Activated CD4-positive, alpha-beta T cell treated with anti-CD3 and anti-CD28 coated beads for 1 hour (primary cell): ENCODE results near the gene SNAPC2.
A peak's percentile ranks its signal among the peaks of the same experiment; 100 is the strongest.
"Not testable (repeated sequence)": the region's sequence is repeated elsewhere in the genome, so short reads cannot be mapped to it uniquely, and the experiment has no call there.

Experiments
- DNase-seq: peaks from one replicate; pipeline ENCODE4 v3.0.0-alpha.2; 2020

SNAPC2 gene

GRCh38 chr19:7941895-7942596 lies 21.9 kb downstream of the SNAPC2 start:
- DNase-seq, result no peak

- DNase-seq, result no peak
Observed at GRCh38 chr19:7942981-7943443, 22.9 kb downstream of the SNAPC2 start.

DNA sequence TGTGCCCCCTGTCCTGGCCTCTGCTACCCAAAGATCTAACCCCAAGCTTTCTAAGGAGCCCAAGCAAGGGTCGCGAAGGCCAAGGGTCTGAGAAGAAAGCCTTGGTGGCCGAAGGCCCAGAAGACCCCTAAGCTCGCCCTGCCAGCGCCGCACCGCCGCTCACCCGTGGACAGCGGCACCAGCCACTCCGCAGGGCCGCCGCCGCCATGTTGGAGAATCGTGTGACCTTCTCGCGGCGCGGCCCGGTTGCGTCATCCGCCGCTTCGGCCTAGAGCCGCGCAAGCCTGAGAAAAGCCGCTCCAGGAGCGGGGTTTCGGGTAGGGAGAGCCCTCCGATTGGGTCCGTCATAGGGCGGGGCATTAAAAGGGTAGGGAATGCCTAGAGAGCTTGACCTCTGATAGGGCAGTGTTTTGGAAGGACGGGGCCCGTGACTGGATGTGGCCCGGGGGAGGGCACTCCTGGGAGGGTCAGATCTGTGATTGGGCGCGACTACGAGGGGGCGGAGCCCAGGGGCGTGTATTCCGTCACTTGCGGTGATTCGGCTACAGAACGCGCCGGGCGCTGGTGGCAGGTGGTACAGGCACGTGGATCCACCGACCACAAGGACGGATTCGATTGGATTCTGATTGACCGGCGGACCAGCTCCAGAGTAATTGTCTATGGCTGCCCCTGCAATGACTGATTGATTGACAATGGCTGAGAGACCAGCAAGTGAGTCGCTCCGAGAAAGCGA lies 23.5 kb downstream of the SNAPC2 start, which contains the start of gene TIMM44:
TIMM44 (minus strand) TSS at position 223 of the 733 bp plus-strand sequence; CDS start at position 208, 15 bp downstream.
- DNase-seq, result peak; percentile 97

DNA sequence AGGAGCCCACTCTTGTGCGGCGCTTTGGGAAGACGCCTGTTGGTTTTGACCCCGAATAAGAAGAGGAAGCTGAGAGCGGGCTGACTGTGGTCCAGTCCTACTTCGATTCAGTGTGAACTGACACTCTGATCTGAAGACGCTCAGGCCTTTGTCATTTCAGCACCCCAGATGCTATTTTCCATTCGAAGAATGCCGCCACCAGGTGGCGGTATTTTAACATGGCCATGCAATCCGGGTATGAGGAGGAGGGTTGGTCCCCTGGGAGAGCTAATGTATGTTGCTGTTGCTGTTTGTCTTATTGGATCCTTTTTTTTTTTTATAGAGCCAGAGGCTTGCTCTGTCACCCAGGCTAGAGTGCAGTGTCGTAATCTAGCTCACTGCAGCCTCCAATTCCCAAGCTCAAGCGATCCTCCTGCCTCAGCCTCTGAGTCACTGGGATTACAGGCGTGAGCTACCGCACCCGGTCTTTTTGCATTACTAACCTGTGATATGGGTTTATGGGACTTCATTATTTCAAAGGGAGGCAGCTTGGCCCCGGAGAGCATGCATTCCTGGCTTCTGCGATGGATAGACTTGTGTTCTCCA lies 24.1 kb downstream of the SNAPC2 start:
- DNase-seq, result peak; percentile 74

DNA sequence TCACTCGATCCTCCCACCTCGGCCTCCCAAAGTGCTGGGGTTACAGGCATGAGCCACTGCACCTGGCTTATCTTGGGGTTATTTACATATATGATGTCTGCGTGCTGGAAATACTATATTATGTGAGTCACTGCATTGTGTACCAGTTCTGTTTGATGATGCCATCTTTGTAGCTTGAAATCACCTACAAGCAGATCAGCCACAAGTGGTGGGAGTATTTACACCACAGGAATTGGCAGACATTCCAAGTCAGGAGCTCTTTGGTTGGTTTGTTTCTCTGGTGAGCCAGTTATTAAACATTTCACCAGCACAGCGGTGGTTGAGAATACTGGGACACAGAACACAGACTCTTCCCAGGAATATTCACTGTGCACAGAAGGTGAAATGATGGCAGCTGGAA lies 27.8 kb downstream of the SNAPC2 start:
- no peak for DNase-seq

- no peak for DNase-seq
Observed at GRCh38 chr19:7953060-7953459, 32.9 kb downstream of the SNAPC2 start.

GRCh38 chr19:7953576-7953975 lies 33.4 kb downstream of the SNAPC2 start:
- DNase-seq, result no peak

DNA sequence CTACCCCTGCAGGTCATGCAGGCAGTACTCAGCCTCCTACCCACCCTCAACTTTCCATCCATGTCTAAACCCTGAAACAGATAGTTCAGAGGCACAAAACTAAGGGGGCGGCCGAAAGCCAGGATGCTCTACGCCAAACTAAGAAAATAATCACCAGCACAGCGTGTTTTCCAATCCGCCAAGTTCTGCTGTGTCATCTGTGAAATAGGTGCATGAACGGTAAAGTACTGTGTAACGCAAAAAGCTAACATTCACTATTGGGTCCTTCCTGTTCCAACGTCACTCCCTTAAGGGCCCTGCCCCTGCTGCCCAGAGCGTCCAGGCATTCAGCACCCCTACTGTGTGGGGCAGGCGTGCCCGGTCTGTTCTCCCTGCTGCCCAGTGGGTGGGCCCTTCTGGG lies 35.6 kb downstream of the SNAPC2 start:
- DNase-seq, result no peak

- no peak for DNase-seq
Observed at GRCh38 chr19:7959211-7959610, 39.1 kb downstream of the SNAPC2 start.

GRCh38 chr19:7961082-7961481 lies 40.9 kb downstream of the SNAPC2 start:
- not testable (repeated sequence) for DNase-seq

DNA sequence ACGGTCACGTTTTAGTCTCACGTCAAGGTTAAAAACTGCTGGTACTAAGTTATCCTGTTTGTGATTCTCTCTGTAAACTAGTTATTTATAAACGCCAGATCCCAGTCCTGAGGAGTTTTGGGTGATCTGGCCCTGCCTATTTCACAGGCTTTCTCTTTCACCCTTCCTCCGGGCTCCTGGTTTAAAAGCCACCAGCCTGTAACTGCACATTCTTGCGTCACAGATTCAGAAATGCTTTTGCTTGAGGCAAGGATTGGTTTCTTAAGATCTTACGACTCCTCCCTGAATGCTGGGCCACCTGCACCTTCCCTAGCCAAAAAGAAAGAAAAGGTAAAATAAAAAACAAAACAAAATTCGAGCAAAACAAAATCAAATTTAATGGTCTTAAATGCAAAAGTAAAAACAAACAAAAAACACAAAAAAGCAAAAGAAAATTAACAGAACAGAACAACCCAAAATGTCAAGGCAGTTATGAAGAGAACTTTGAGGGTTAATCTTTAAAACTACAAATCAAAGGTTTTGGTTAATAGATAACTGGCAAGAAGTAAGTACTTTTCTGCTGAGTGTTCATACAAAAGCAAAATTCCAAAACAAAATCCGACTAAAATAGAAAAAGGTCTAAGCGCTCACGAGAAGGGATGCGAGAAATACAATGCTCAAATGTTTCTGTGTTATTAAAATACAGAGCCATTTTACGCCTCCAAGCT lies 41.9 kb downstream of the SNAPC2 start:
- DNase-seq, result no peak

DNA sequence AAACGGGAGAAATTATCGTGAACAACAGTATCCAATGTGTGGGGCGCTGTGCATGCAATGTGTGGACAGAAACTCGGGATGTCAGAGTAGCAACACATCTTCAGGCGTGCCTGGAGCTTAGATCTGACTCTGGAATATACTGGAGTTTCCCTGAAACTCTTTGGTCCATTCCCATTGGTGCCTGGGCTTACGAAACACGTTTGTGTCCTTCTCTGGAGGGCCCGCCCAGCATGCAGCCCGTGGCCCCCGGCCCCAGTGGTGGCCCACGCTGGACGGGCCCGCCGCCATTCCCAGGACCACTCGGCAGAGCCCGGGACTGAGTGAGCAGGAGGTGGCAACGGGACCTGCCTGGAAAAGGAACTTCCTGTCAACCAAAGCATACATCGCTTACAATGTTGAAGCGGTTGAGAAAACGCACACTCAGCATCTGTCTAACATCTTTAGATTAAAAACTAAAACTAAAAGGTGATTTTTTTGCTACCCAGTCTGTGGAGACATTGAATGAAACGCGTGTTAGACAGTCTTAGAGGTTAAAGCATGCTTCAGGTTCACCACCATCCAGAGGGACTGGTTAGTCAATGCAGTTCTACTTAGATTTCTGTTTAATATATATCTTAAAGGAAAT lies 42.6 kb downstream of the SNAPC2 start:
- DNase-seq, result no peak

GRCh38 chr19:7963566-7963965 lies 43.4 kb downstream of the SNAPC2 start:
- DNase-seq, result no peak

GRCh38 chr19:7965259-7965841 lies 45.2 kb downstream of the SNAPC2 start:
- DNase-seq, result no peak

DNA sequence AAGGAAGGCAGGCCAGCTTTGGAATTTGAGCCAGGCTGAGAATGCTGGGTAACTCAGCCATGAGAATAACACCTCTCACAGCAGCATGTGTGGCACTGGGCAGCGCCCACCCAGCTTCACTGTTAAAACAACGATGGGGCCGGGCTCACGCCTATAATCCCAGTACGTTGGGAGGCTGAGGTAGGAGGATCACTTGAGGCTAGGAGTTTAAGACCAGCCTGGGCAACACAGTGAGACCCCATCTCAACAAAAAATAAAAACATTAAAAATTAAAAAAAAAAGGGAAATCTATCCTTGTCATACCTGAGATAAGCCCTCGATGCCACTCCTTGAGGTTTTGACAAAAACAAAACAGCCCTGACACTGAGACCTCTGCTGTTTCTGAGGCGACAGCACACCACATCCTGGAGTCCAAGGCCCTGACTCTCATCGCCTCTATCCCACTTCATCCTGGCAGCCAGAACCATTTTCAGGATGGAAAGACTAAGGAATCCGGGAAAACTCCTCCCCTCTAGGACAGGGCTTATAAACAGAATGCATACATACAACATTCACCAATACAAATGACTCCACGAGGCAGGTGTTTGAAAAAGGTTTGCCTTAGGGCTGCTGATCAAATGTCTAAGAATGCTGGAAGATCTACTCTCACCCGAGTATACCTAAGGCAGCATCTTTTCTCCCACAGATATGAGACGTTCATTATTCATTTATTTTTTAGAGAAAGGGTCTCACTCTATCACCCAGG lies 46.0 kb downstream of the SNAPC2 start:
- DNase-seq, result no peak

DNA sequence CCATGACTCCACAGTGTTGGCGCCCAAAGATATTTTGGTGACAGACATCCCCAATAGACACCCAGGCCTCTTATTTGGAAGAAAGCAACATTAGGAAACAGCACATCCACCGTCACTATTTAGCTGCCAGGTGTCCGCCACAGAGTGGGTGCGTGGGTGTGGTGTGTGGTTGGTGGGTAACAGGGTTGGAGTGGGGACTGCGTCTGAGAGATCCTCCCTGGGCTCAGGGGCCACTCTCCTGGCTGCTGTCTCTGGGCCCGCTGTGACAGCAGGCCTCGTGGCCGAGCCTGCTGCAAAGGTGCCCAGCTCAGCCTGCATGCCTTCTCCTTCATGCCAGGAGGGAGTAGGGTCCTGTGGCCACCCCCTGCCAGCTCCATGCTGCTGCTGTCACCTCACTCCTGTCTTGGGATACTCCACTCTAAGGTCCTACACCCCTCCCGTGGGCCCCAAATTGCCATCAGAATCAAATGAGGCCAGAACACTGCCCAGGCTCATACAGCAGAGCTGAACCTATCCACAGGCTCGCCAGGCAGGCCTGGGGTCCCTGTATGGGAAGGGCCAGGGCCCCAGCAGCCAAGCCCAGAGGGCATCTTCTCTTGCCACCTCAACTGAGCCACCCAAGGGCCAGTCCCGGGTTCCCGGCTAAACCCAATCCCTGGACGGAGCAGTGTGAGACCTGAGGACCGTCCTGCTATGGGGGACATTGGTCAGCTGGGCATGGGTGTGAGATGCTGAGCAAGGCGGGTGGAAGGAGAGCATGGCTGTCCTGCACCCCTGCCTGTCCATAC lies 48.1 kb downstream of the SNAPC2 start:
- no peak for DNase-seq

GRCh38 chr19:7968796-7969554 lies 48.8 kb downstream of the SNAPC2 start:
- DNase-seq, result no peak

DNA sequence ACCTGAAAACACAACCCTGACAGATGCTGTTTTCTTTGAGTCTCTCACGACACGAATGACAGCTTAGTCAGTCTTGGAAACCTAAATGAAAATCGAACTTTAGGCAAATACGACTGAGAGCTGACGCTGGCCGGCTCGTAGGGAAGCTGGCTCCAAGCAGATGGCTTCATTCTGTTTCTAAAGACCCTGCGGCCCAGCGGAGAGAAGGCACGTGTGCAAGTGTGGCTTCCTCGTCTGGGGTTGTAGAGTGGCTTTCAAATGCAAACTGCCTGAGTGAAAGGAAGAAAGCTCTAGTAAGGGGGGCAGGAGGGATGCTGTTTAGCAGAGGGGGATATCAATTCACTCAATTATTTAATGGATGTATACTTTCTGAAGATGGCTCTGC lies 49.4 kb downstream of the SNAPC2 start:
- no peak for DNase-seq

GRCh38 chr19:7970716-7971448 lies 50.7 kb downstream of the SNAPC2 start:
- no peak for DNase-seq
